IMR-90 (cell line): ENCODE measurements around the gene PLAAT4. TPM values are rescaled to one million over a fixed set of nuclear protein-coding genes. Genes with fewer than 3 reads are reported as not detected.

Experiments
- ATAC-seq: fragments of 200-7000 bp; cut with Tn5 transposase; 2 replicates; pipeline ENCODE4 v1.9.1; 2020; ENCODE audit warnings: low read depth, mild to moderate bottlenecking, moderate library complexity
- BruUV-seq: library from RNA; stranded (reverse); fragments of 400-500 nt; replicated peaks from 2 replicates; lab custom pipeline; 2021; lab: Mats Ljungman, UMichigan
- CTCF ChIA-PET: fragments of 300-600 bp; formaldehyde crosslinking; extraction: SDS; loops from one replicate; lab custom pipeline; 2021; ENCODE audit warnings: antibody characterized with exemption; lab: Yijun Ruan, JAX
- POLR2A ChIA-PET: fragments of 300-600 bp; sonication (Branson Sonifier 250); formaldehyde crosslinking; loops from one replicate; lab custom pipeline; 2022; ENCODE audit warnings: antibody characterized with exemption; ENCODE audit not compliant: unreplicated experiment; lab: Charles Lee
- DNase-seq: peaks from one replicate; pipeline ENCODE4 v3.0.0; 2013
- H2AFZ ChIP-seq: replicated peaks from 2 replicates; pipeline ENCODE3; 2013; ENCODE audit warnings: low read length, mild to moderate bottlenecking; ENCODE audit not compliant: poor library complexity
- H2AK5ac ChIP-seq: 2 replicates; pipeline ENCODE4 v1.6.1; 2013; ENCODE audit warnings: low read depth, low read length, inconsistent platforms
- H2AK9ac ChIP-seq: replicated peaks from 2 replicates; pipeline ENCODE3; 2013; ENCODE audit warnings: mild to moderate bottlenecking, low read depth, low read length, moderate library complexity; ENCODE audit not compliant: poor library complexity
- H2BK120ac ChIP-seq: 2 replicates; pipeline ENCODE4 v1.6.1; 2013; ENCODE audit warnings: low read depth, low read length, inconsistent platforms
- H2BK15ac ChIP-seq: 3 replicates; pipeline ENCODE4 v1.6.1; 2013; ENCODE audit warnings: low read depth, low read length, inconsistent platforms
- H2BK20ac ChIP-seq: 2 replicates; pipeline ENCODE4 v1.6.1; 2013; ENCODE audit warnings: low read depth, mild to moderate bottlenecking, inconsistent platforms, low read length, moderate library complexity
- H2BK5ac ChIP-seq: 2 replicates; pipeline ENCODE4 v1.6.1; 2013; ENCODE audit warnings: mild to moderate bottlenecking, low read depth, low read length, inconsistent platforms; ENCODE audit not compliant: poor library complexity, severe bottlenecking
- H3K14ac ChIP-seq: replicated peaks from 2 replicates; pipeline ENCODE4 v1.6.1; 2013; ENCODE audit warnings: low read depth, low read length, inconsistent platforms
- H3K18ac ChIP-seq: 2 replicates; pipeline ENCODE4 v1.6.1; 2013; ENCODE audit warnings: low read depth, low read length, control low read depth
- H3K23ac ChIP-seq: 2 replicates; pipeline ENCODE4 v1.6.1; 2013; ENCODE audit warnings: low read depth, low read length, inconsistent platforms
- H3K27ac ChIP-seq: 2 replicates; pipeline ENCODE4 v1.5.1; 2013; ENCODE audit warnings: mild to moderate bottlenecking, control low read depth, low read length; ENCODE audit not compliant: insufficient read depth
- H3K27me3 ChIP-seq: 2 replicates; pipeline ENCODE4 v1.6.1; 2013; ENCODE audit warnings: low read length; ENCODE audit not compliant: control insufficient read depth, insufficient read depth
- H3K36me3 ChIP-seq: 2 replicates; pipeline ENCODE4 v1.6.1; 2013; ENCODE audit warnings: low read length, mixed read lengths; ENCODE audit not compliant: control insufficient read depth, insufficient read depth
- H3K4ac ChIP-seq: 2 replicates; pipeline ENCODE4 v1.6.1; 2013; ENCODE audit warnings: low read depth, low read length, inconsistent platforms
- H3K4me1 ChIP-seq: 2 replicates; pipeline ENCODE4 v1.6.1; 2013; ENCODE audit warnings: low read length, mixed read lengths; ENCODE audit not compliant: control insufficient read depth, insufficient read depth
- H3K4me2 ChIP-seq: 2 replicates; pipeline ENCODE4 v1.6.1; 2013; ENCODE audit warnings: low read depth, mild to moderate bottlenecking, control low read depth, low read length, moderate library complexity
- H3K4me3 ChIP-seq: 2 replicates; pipeline ENCODE4 v1.5.1; 2013; ENCODE audit warnings: low read depth, mild to moderate bottlenecking, control low read depth, low read length, moderate library complexity; ENCODE audit not compliant: insufficient read depth
- H3K56ac ChIP-seq: 2 replicates; pipeline ENCODE4 v1.6.1; 2013; ENCODE audit warnings: low read length, inconsistent platforms; ENCODE audit not compliant: insufficient read depth; ENCODE audit errors: extremely low read depth
- H3K79me1 ChIP-seq, 2 experiments: 2 replicates each; pipeline ENCODE4 v1.6.1; 2013; ENCODE audit warnings: low read length in 2 of 2, inconsistent platforms in 1 of 2, low read depth in 1 of 2
- H3K9ac ChIP-seq: 2 replicates; pipeline ENCODE4 v1.6.1; 2013; ENCODE audit warnings: low read depth, low read length, control low read depth
- H3K9me1 ChIP-seq: 2 replicates; pipeline ENCODE4 v1.6.1; 2013; ENCODE audit warnings: low read length, inconsistent platforms; ENCODE audit not compliant: insufficient read depth
- H3K9me3 ChIP-seq: 2 replicates; pipeline ENCODE4 v1.6.1; 2013; ENCODE audit warnings: low read length; ENCODE audit not compliant: control insufficient read depth, insufficient read depth
- H4K20me1 ChIP-seq: 2 replicates; pipeline ENCODE4 v1.6.1; 2013; ENCODE audit warnings: low read length, inconsistent platforms; ENCODE audit not compliant: insufficient read depth
- H4K5ac ChIP-seq: 2 replicates; pipeline ENCODE4 v1.6.1; 2013; ENCODE audit warnings: mild to moderate bottlenecking, low read depth, low read length, control low read depth
- H4K8ac ChIP-seq, 2 experiments: 2 replicates each; pipeline ENCODE4 v1.6.1; 2013; ENCODE audit warnings: low read depth in 2 of 2, low read length in 2 of 2, control low read depth in 1 of 2, inconsistent platforms in 1 of 2
- H4K91ac ChIP-seq: 2 replicates; pipeline ENCODE4 v1.6.1; 2013; ENCODE audit warnings: low read depth, low read length, inconsistent platforms; ENCODE audit not compliant: insufficient read depth
- BHLHE40 ChIP-seq: fragments of 150-350 bp; IDR thresholded peaks from 2 replicates; pipeline ENCODE4 v1.6.1; 2016; ENCODE audit warnings: mild to moderate bottlenecking, low read depth, low read length
- CTCF ChIP-seq: conservative IDR thresholded peaks from 2 replicates; pipeline ENCODE4 v1.5.1; 2012; ENCODE audit warnings: mild to moderate bottlenecking, low read depth, low read length, improper control_type of control experiment
- ELK1 ChIP-seq: fragments of 150-350 bp; IDR thresholded peaks from 2 replicates; pipeline ENCODE4 v1.6.1; 2016; ENCODE audit warnings: low read depth, mild to moderate bottlenecking, low read length, moderate library complexity, borderline replicate concordance
- FOS ChIP-seq: fragments of 150-350 bp; IDR thresholded peaks from 2 replicates; pipeline ENCODE4 v1.6.1; 2016; ENCODE audit warnings: low read depth, low read length
- MAZ ChIP-seq: IDR thresholded peaks from 2 replicates; pipeline ENCODE4 v1.6.1; 2012; ENCODE audit warnings: low read depth, mild to moderate bottlenecking, low read length, improper control_type of control experiment, moderate library complexity, borderline replicate concordance
- RFX5 ChIP-seq: IDR thresholded peaks from 2 replicates; pipeline ENCODE4 v1.8.0; 2012; ENCODE audit warnings: low read depth, mild to moderate bottlenecking, low read length, moderate library complexity
- WGBS, 2 experiments: methylation state at CpG; one replicate each; pipeline versions ENCODE4 v1.1.5 to v1.1.7; 2013; ENCODE audit warnings: missing lambda C conversion rate in 2 of 2; ENCODE audit not compliant: insufficient read length in 1 of 2; ENCODE audit errors: extremely low coverage in 2 of 2; 5-methylcytosine and 5-hydroxymethylcytosine counted together
- dilution Hi-C: fragments of 300-500 bp; cut with HindIII; formaldehyde crosslinking; loops from one replicate; pipeline ENCODE4 v1.14.3; 2018; ENCODE audit warnings: low sequenced_read_pairs; ENCODE audit not compliant: unreplicated experiment
- in situ Hi-C: fragments of 300-500 bp; cut with MboI; formaldehyde crosslinking; loops from 3 replicates; pipeline ENCODE4 v1.14.3; 2019; ENCODE audit warnings: low sequenced_read_pairs, inconsistent platforms, mixed read lengths
- intact Hi-C: fragments of 100-400 bp; cut with micrococcal nuclease; formaldehyde crosslinking; loops from 2 replicates; pipeline ENCODE4 v1.10.0; 2022
- polyA plus RNA-seq, 3 experiments: library from polyadenylated mRNA; depleted of rRNA; stranded (reverse); fragments of >200 nt; gene quantifications; 2 replicates each; pipeline ENCODE4 v1.2.3, GENCODE V29; 2012; ENCODE audit warnings: low replicate concordance in 1 of 3
- total RNA-seq: library from RNA; depleted of rRNA; stranded (reverse); fragments of >200 nt; gene quantifications from 2 replicates; pipeline ENCODE4 v1.2.3, GENCODE V29; 2012

PLAAT4 gene
- total and polyA plus RNA-seq, 2 of the 4 experiments (the other 2 are of a cell fraction): 0.17 to 0.18 TPM

- WGBS, 2 experiments: no CpG with 5 or more reads among the region's 1 CpG
- H2AK5ac ChIP-seq: no peak overlapping the region
- BruUV-seq: no TSS peak
Measured at GRCh38 chr11:63501236-63501635, 35.4 kb upstream of the PLAAT4 start.

More at GRCh38 chr11:63501236-63501635, 35.4 kb upstream of the PLAAT4 start:
- Histone ChIP-seq H3K9ac (no peak overlapping the region), H3K27ac (no peak overlapping the region), H3K4me3 (no peak overlapping the region), H3K14ac (no peak overlapping the region), H4K20me1 (no peaks in the 10 kb centered on the region), H2BK15ac (no peak overlapping the region), H2BK5ac (no peak overlapping the region), H3K23ac (no peak overlapping the region), H3K4me2 (no peak overlapping the region), H3K4me1 (no peaks in the 10 kb centered on the region), H2BK120ac (no peak overlapping the region), H3K9me3 (peaks cover 7% of the 10 kb centered on the region), H4K5ac (no peak overlapping the region), H3K79me1 (no peaks in the 10 kb centered on the region), H2AFZ (no peak overlapping the region), H3K56ac (no peak overlapping the region), H3K9me1 (no peaks in the 10 kb centered on the region), H4K91ac (no peak overlapping the region), H4K8ac (no peak overlapping the region), H3K18ac (no peak overlapping the region), H3K27me3 (peaks cover 2% of the 10 kb centered on the region; the same call in 1 of the 2 replicates), H2BK20ac (no peak overlapping the region), H2AK9ac (no peak overlapping the region), H3K4ac (no peak overlapping the region), H3K36me3 (no peaks in the 10 kb centered on the region)
- ChIA-PET POLR2A (no interaction called here), CTCF (no interaction called here)
- intact Hi-C loops: no loop called here
- dilution Hi-C loops: no loop called here
- TF ChIP-seq MAZ: no peak
- TF ChIP-seq ELK1: no peak
- TF ChIP-seq BHLHE40: no peak
- TF ChIP-seq FOS: no peak
- TF ChIP-seq RFX5: no peak
- TF ChIP-seq CTCF: no peak
- no peak for DNase-seq
- no peak for ATAC-seq
- in situ Hi-C loops: no loop called here
